Hair follicular keratinocyte (primary cell): ENCODE data around the gene TOLLIP. TPM values are rescaled to one million over a fixed set of nuclear protein-coding genes. Genes with fewer than 3 reads are reported as not detected.

Experiments
- total RNA-seq: library from RNA; depleted of rRNA; stranded (reverse); fragments of >200 nt; gene quantifications from 2 replicates; pipeline ENCODE4 v1.2.3, GENCODE V29; 2015

The TOLLIP gene
- total RNA-seq, result 57.5 and 59.6 TPM in 2 replicates

GRCh38 chr11:1309498-1310317, at the start of gene TOLLIP:
Gene TOLLIP (minus strand): TSS chr11:1309632. CDS start chr11:1309498, 134 bp downstream.

Other genes starting within 250 kb of the TOLLIP start
- not detected in 2 replicates for gene MUC2, start 234.8 kb downstream of the TOLLIP start, total RNA-seq
- not detected in 2 replicates for gene MUC5AC, start 151.7 kb downstream of the TOLLIP start, total RNA-seq
- not detected in 2 replicates for gene MUC5B, start 86.6 kb downstream of the TOLLIP start, total RNA-seq
- 0.04 and 0.23 TPM in 2 replicates for gene BRSK2, start 80.3 kb upstream of the TOLLIP start, total RNA-seq
- 20.0 and 32.6 TPM in 2 replicates for gene MOB2, start 177.1 kb upstream of the TOLLIP start, total RNA-seq